PC-9 (cell line): Measurements from ENCODE around the gene CTU2. TPM values are rescaled to one million over a fixed set of nuclear protein-coding genes. Genes with fewer than 3 reads are reported as not detected.

Experiments
- BruUV-seq: library from RNA; stranded (reverse); fragments of 400-500 nt; replicated peaks from 2 replicates; lab custom pipeline; 2021; lab: Mats Ljungman, UMichigan
- CTCF ChIA-PET: fragments of 300-600 bp; sonication (Branson Sonifier 250); formaldehyde crosslinking; loops from one replicate; lab custom pipeline; 2022; ENCODE audit warnings: antibody characterized with exemption; lab: Charles Lee
- POLR2A ChIA-PET: fragments of 300-600 bp; sonication (Branson Sonifier 250); formaldehyde crosslinking; loops from one replicate; lab custom pipeline; 2022; ENCODE audit warnings: antibody characterized with exemption; ENCODE audit not compliant: unreplicated experiment; lab: Charles Lee
- DNase-seq, 2 experiments: peaks; one replicate each; pipeline versions ENCODE4 v3.0.0 to v3.0.0-alpha.2; 2015 to 2022; ENCODE audit warnings: mixed read lengths in 1 of 2
- H2AFZ ChIP-seq: fragments of 200-600 bp; sonication (generic); 2 replicates; pipeline ENCODE4 v1.8.1; 2017; ENCODE audit warnings: antibody characterized with exemption
- H3F3A ChIP-seq: fragments of 200-600 bp; sonication (generic); 2 replicates; pipeline ENCODE4 v1.8.1; 2017; ENCODE audit warnings: antibody characterized with exemption, mild to moderate bottlenecking, low read depth; ENCODE audit not compliant: insufficient read depth
- H3K27ac ChIP-seq: fragments of 200-600 bp; sonication (generic); 2 replicates; pipeline ENCODE4 v1.6.1; 2016; ENCODE audit warnings: mixed run types
- H3K27me3 ChIP-seq: fragments of 200-600 bp; sonication (generic); 2 replicates; pipeline ENCODE4 v1.6.1; 2016; ENCODE audit warnings: low read depth, mixed run types; ENCODE audit not compliant: insufficient read depth
- H3K36me3 ChIP-seq: fragments of 200-600 bp; sonication (generic); 2 replicates; pipeline ENCODE4 v1.6.1; 2016; ENCODE audit warnings: low read depth, mixed run types
- H3K4me1 ChIP-seq: fragments of 200-600 bp; sonication (generic); replicated peaks from 2 replicates; pipeline ENCODE4 v1.6.1; 2016; ENCODE audit warnings: mixed run types; ENCODE audit not compliant: insufficient read depth
- H3K4me2 ChIP-seq: fragments of 200-600 bp; sonication (generic); 2 replicates; pipeline ENCODE4 v1.6.1; 2017; ENCODE audit warnings: mixed run types
- H3K4me3 ChIP-seq: fragments of 200-600 bp; sonication (generic); 2 replicates; pipeline ENCODE4 v1.6.1; 2016; ENCODE audit warnings: mixed run types
- H3K79me2 ChIP-seq: fragments of 200-600 bp; sonication (generic); 2 replicates; pipeline ENCODE4 v1.6.1; 2017; ENCODE audit warnings: low read depth, mixed run types
- H3K9me2 ChIP-seq: fragments of 200-600 bp; sonication (generic); 2 replicates; pipeline ENCODE4 v1.8.1; 2017; ENCODE audit warnings: mild to moderate bottlenecking; ENCODE audit not compliant: insufficient read depth
- H3K9me3 ChIP-seq: fragments of 200-600 bp; sonication (generic); 2 replicates; pipeline ENCODE4 v1.8.1; 2016; ENCODE audit warnings: low read depth; ENCODE audit not compliant: insufficient read depth
- H4K20me1 ChIP-seq: fragments of 200-600 bp; sonication (generic); 2 replicates; pipeline ENCODE4 v1.8.1; 2017; ENCODE audit not compliant: insufficient read depth
- CTCF ChIP-seq: fragments of 200-600 bp; sonication (generic); conservative IDR thresholded peaks from 2 replicates; pipeline ENCODE4 v1.6.1; 2017; ENCODE audit warnings: mixed run types, antibody characterized with exemption, mild to moderate bottlenecking, moderate library complexity
- EZH2 ChIP-seq: fragments of 200-600 bp; sonication (generic); IDR thresholded peaks from 2 replicates; pipeline ENCODE4 v1.8.0; 2017; ENCODE audit warnings: antibody characterized with exemption, low read depth
- intact Hi-C: fragments of 100-400 bp; cut with micrococcal nuclease; formaldehyde crosslinking; loops from one replicate; pipeline ENCODE4 v1.10.0; 2022; ENCODE audit not compliant: unreplicated experiment
- total RNA-seq: library from RNA; stranded (reverse); gene quantifications from 2 replicates; pipeline ENCODE4 v1.2.3, GENCODE V29; 2021

The CTU2 gene
- total RNA-seq, 1 experiment from 2014 or later, result 20.0 TPM

GRCh38 chr16:88759245-88759975 lies 53.1 kb downstream of the CTU2 start:
- Histone ChIP-seq H3K9me3 (no peaks in the 10 kb centered on the region), H3K27ac (no peak overlapping the region), H3K4me2 (peak overlapping the region; percentile 38; the same call in 1 of the 2 replicates), H3K36me3 (no peaks in the 10 kb centered on the region), H3K4me3 (no peak overlapping the region), H3K27me3 (no peaks in the 10 kb centered on the region), H4K20me1 (peaks cover 31% of the 10 kb centered on the region), H3K9me2 (no peaks in the 10 kb centered on the region), H3K4me1 (peaks cover 97% of the 10 kb centered on the region), H3K79me2 (peaks cover 69% of the 10 kb centered on the region), H3F3A (peaks cover 79% of the 10 kb centered on the region), H2AFZ (no peak overlapping the region)
- no peak for TF ChIP-seq CTCF
- intact Hi-C loops, result loop anchor here (5.0 kb wide), 1 partner anchor 97 kb away; the partner anchor contains the start of gene MVD
- peak in 1 of 2 experiments; percentile 52 for DNase-seq
- ChIA-PET POLR2A (interaction anchor here (0.6 to 0.7 kb wide), 5 partner anchors 10 to 718 kb away, joined by 3 to 35 read pairs (median 4); no protein-coding TSS in a partner anchor), CTCF (interaction anchor here (0.7 kb wide), 2 partner anchors 22 to 35 kb away, joined by 3 to 6 read pairs; no protein-coding TSS in a partner anchor)
- no TSS peak for BruUV-seq

- no peak for TF ChIP-seq CTCF
- TF ChIP-seq EZH2, result no peak
- intact Hi-C loops, result loop anchor here (5.0 kb wide), 2 partner anchors 98 to 893 kb away; partner anchors contain the start of genes MVD and SLC7A5
- DNase-seq, result no peak
- no peaks in the 10 kb centered on the region for H3K9me3 ChIP-seq
- no TSS peak for BruUV-seq
- H3K9me2 ChIP-seq, result no peaks in the 10 kb centered on the region
- H3K4me2 ChIP-seq, result peak overlapping the region; percentile 83
- 0 out of 2 replicates have a peak overlapping the region, but pooled peaks have one; percentile 18 for H3K27ac ChIP-seq
- peaks cover 78% of the 10 kb centered on the region for H3F3A ChIP-seq
- ChIA-PET CTCF (interaction anchor here (0.7 kb wide), 1 partner anchor 22 kb away, joined by 3 read pairs; no protein-coding TSS in a partner anchor), POLR2A (interaction anchor here (0.6 to 1.1 kb wide), 6 partner anchors 20 to 717 kb away, joined by 3 to 35 read pairs (median 5); partner anchors contain the start of genes APRT and MVD)
- peaks cover 96% of the 10 kb centered on the region for H3K4me1 ChIP-seq
- peaks cover 26% of the 10 kb centered on the region for H4K20me1 ChIP-seq
- H3K36me3 ChIP-seq, result no peaks in the 10 kb centered on the region
- peaks cover 68% of the 10 kb centered on the region for H3K79me2 ChIP-seq
- no peaks in the 10 kb centered on the region for H3K27me3 ChIP-seq
- no peak overlapping the region for H3K4me3 ChIP-seq
- no peak overlapping the region for H2AFZ ChIP-seq
Observed at GRCh38 chr16:88759976-88760350, 53.7 kb downstream of the CTU2 start.

GRCh38 chr16:88760424-88761142 lies 54.3 kb downstream of the CTU2 start:
- ChIA-PET POLR2A (interaction anchor here (0.5 to 1.1 kb wide), 10 partner anchors 10 to 972 kb away, joined by 3 to 11 read pairs (median 4); partner anchors contain the start of genes APRT and MVD), CTCF (interaction anchor here (3.1 kb wide), 1 partner anchor 21 kb away, joined by 9 read pairs; no protein-coding TSS in a partner anchor)
- Histone ChIP-seq H2AFZ (no peak overlapping the region), H3K9me3 (no peaks in the 10 kb centered on the region), H3K4me1 (peaks cover 94% of the 10 kb centered on the region), H3K27ac (0 out of 2 replicates have a peak overlapping the region, but pooled peaks have one; percentile 18), H4K20me1 (peaks cover 24% of the 10 kb centered on the region), H3K27me3 (no peaks in the 10 kb centered on the region), H3K36me3 (no peaks in the 10 kb centered on the region), H3F3A (peaks cover 77% of the 10 kb centered on the region), H3K4me2 (peak overlapping the region; percentile 83), H3K4me3 (peak overlapping the region; percentile 7; the same call in 1 of the 2 replicates), H3K79me2 (peaks cover 71% of the 10 kb centered on the region), H3K9me2 (no peaks in the 10 kb centered on the region)
- DNase-seq, result peak; percentile 74 to 77
- intact Hi-C loops, result loop anchor here (1.0 to 5.0 kb wide), 2 partner anchors 11 to 893 kb away; partner anchors contain the start of gene SLC7A5
- no TSS peak for BruUV-seq
- no peak for TF ChIP-seq EZH2
- TF ChIP-seq CTCF, result no peak
